Measurements from ENCODE around the gene CALB2.

The CALB2 gene

DNA sequence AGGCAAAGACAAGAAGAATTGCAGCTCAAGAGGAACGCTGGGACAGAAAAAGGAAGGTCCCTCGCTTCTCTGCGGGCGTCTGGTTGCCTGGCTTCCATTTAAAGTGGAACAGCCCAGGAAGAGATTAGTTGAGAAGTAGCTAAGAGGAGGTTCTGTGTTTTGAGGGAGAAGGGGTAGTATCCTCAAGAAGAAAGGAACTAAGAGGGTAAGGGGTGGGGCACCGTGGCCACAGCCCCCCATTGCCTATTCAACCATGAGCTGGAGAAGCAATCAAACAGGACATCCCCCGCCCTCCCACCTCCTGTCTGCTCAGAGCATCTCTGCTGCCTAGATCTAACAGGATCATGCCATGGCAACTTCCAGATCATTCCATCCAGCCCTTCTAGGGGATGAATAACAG is 18.1 kb upstream of the CALB2 start:
- TF ChIP-seq, protein P1, sequence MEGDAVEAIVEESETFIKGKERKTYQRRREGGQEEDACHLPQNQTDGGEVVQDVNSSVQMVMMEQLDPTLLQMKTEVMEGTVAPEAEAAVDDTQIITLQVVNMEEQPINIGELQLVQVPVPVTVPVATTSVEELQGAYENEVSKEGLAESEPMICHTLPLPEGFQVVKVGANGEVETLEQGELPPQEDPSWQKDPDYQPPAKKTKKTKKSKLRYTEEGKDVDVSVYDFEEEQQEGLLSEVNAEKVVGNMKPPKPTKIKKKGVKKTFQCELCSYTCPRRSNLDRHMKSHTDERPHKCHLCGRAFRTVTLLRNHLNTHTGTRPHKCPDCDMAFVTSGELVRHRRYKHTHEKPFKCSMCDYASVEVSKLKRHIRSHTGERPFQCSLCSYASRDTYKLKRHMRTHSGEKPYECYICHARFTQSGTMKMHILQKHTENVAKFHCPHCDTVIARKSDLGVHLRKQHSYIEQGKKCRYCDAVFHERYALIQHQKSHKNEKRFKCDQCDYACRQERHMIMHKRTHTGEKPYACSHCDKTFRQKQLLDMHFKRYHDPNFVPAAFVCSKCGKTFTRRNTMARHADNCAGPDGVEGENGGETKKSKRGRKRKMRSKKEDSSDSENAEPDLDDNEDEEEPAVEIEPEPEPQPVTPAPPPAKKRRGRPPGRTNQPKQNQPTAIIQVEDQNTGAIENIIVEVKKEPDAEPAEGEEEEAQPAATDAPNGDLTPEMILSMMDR (IDR thresholded peaks at IDR 0.05) = no peak
- Histone ChIP-seq H3K27me3 (peaks cover 3% of the 10 kb centered on the region), H3K27ac (no peak overlapping the region), H3K36me3 (no peaks in the 10 kb centered on the region), H3K9me3 (no peaks in the 10 kb centered on the region), H3K4me3 (ENCODE audit: low read depth in 1 of 2, low read length in 1 of 2) (no peak overlapping the region), H3K4me1 (ENCODE audit: control insufficient read depth in 1 of 2, insufficient read depth in 1 of 2, low read depth in 1 of 2, low read length in 1 of 2) (no peaks in the 10 kb centered on the region)

DNA sequence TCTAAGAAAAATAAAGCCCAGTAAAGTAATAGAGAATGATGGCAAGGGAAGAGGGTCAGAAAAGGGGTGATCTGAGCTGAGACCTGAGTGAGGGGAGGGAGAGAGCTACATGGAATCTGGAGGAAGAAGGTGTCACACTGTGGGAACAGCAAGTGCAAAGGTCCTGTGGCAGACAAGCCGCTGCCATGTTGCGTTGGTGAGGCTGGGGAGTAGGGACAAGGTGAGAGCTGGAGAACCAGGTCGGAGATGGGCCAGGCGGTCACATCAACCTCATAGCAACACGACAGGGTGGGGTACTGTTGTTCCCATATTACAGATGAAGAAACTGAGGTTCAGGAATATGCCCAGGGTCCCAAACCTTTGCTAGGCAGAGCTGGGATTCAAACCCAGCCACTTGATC is 16.6 kb upstream of the CALB2 start:
- no peak overlapping the region for H3K27ac ChIP-seq
- no peaks in the 10 kb centered on the region for H3K36me3 ChIP-seq
- no peak overlapping the region for H3K4me3 ChIP-seq (ENCODE audit: low read depth in 1 of 2, low read length in 1 of 2)
- H3K27me3 ChIP-seq = peaks cover 3% of the 10 kb centered on the region
- TF ChIP-seq, protein P1 (IDR thresholded peaks at IDR 0.05) = no peak
- H3K4me1 ChIP-seq (ENCODE audit: control insufficient read depth in 1 of 2, insufficient read depth in 1 of 2, low read depth in 1 of 2, low read length in 1 of 2) = no peaks in the 10 kb centered on the region
- H3K9me3 ChIP-seq = no peaks in the 10 kb centered on the region

DNA sequence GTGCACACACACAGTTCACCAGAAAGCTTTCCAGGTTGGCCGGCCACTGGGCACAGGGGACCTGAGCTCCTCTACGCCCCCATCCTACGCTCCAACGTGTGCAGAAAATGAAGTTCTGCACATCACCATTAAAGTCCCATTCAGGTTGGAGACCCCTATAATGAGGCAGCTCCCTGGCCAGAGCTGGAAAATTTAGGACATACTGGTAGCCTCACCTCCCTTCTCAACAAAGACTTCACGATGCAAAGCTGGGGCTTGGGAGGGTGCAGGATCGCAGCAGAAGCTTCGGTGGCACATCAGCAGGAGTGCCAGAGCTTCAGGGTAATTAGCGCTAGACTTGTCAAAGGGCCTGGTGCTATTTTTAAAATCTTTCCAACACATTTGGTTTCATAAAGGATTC is 15.4 kb upstream of the CALB2 start:
- H3K9me3 ChIP-seq = no peaks in the 10 kb centered on the region
- TF ChIP-seq, protein P1 (IDR thresholded peaks at IDR 0.05) = no peak
- no peaks in the 10 kb centered on the region for H3K4me1 ChIP-seq (ENCODE audit: control insufficient read depth in 1 of 2, insufficient read depth in 1 of 2, low read depth in 1 of 2, low read length in 1 of 2)
- no peak overlapping the region for H3K27ac ChIP-seq
- H3K4me3 ChIP-seq (ENCODE audit: low read depth in 1 of 2, low read length in 1 of 2) = no peak overlapping the region
- H3K27me3 ChIP-seq = no peaks in the 10 kb centered on the region
- no peaks in the 10 kb centered on the region for H3K36me3 ChIP-seq

DNA sequence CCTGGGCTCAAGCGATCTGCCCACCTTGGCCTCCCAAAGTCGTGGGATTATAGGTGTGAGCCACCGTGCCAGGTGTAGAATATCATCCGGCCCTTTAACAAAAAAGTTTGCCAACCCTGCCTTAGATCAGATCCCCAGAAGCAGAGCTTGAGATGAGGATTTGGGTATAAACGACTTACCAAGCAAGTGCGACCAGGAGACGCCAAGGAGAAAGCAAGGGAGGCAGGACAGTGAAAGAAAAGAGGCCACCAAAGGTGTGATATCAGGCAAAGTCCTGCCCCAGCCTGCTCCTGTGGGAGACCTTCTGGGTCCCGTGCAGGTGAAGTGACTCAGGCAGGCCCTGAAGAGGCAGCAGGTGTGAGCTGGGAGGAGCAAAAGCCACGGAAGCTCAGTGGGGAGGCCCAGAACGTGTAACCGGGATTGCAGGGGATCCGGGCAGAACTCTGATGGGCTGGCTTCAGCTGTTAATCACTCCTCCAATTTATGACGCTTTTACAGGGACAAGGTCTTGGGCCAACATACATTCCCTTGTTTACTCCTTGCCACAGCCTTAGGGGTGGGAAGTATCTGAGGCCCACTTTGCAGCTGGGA is 14.1 kb upstream of the CALB2 start:
- Histone ChIP-seq H3K36me3 (no peaks in the 10 kb centered on the region), H3K27me3 (no peaks in the 10 kb centered on the region), H3K9me3 (no peaks in the 10 kb centered on the region), H3K4me3 (ENCODE audit: low read depth in 1 of 2, low read length in 1 of 2) (no peak overlapping the region), H3K27ac (no peak overlapping the region), H3K4me1 (ENCODE audit: control insufficient read depth in 1 of 2, insufficient read depth in 1 of 2, low read depth in 1 of 2, low read length in 1 of 2) (no peaks in the 10 kb centered on the region)
- TF ChIP-seq, protein P1 (IDR thresholded peaks at IDR 0.05) = no peak

DNA sequence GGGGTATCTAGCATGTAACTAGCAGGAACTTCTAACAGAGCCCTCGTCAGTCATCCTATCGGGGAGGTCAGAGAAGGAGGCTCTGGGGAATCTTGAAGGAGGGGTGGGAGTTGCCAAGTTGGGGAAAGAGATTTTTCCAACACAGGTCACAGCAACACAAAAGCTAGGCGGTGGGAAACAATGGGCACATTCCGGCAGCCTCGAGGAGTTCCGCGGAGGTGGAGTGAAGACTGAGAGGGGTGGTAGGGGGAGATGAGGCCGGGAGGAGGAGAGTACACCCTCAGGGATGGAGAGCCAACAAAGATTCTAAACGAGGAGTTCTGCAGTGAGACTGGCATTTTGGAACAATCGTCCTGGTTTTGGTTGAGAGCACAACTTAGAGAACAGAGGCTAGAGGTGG is 13.5 kb upstream of the CALB2 start:
- H3K27me3 ChIP-seq = no peaks in the 10 kb centered on the region
- no peaks in the 10 kb centered on the region for H3K36me3 ChIP-seq
- TF ChIP-seq, protein P1 (IDR thresholded peaks at IDR 0.05) = no peak
- H3K4me3 ChIP-seq (ENCODE audit: low read depth in 1 of 2, low read length in 1 of 2) = no peak overlapping the region
- H3K9me3 ChIP-seq = no peaks in the 10 kb centered on the region
- H3K27ac ChIP-seq = no peak overlapping the region
- no peaks in the 10 kb centered on the region for H3K4me1 ChIP-seq (ENCODE audit: control insufficient read depth in 1 of 2, insufficient read depth in 1 of 2, low read depth in 1 of 2, low read length in 1 of 2)

DNA sequence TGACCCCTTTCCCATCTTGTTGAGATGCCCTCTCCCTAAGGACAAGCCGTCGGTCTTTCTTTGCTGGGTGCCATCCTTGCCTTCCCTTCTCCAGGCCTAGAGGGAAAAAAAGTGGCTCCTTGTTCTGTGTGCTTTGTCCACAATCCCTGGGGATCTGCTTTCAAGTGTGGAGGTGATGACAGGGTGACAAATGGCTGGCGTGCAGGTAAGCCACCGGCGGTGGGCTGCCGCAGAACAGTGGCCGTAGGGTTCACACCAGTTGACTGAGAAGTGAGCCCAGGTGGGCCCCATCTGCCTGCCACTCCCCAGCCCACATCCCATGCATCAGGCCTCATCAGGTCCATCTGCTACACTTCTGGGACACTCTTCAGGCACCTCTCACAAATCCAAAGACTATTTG is 11.4 kb upstream of the CALB2 start:
- Histone ChIP-seq H3K4me1 (ENCODE audit: control insufficient read depth in 1 of 2, insufficient read depth in 1 of 2, low read depth in 1 of 2, low read length in 1 of 2) (no peaks in the 10 kb centered on the region), H3K36me3 (no peaks in the 10 kb centered on the region), H3K27ac (no peak overlapping the region), H3K27me3 (no peaks in the 10 kb centered on the region), H3K9me3 (no peaks in the 10 kb centered on the region), H3K4me3 (ENCODE audit: low read depth in 1 of 2, low read length in 1 of 2) (no peak overlapping the region)
- TF ChIP-seq, protein P1 (IDR thresholded peaks at IDR 0.05) = no peak
